HEK293 (cell line): ENCODE measurements around the gene TMX2.

Experiments
- CTCF ChIA-PET: fragments of 350-600 bp; formaldehyde crosslinking; extraction: SDS; loops from one replicate; lab custom pipeline; 2021; ENCODE audit warnings: antibody characterized with exemption; lab: Yijun Ruan, JAX
- POLR2A ChIA-PET: fragments of 300-600 bp; formaldehyde crosslinking; extraction: SDS; loops from one replicate; lab custom pipeline; 2020; ENCODE audit warnings: antibody characterized with exemption, inconsistent platforms; lab: Yijun Ruan, JAX
- H3K27ac ChIP-seq: fragments of 200-500 bp; sonication (Bioruptor generic); 2 replicates; pipeline ENCODE4 v1.5.1; 2014; ENCODE audit warnings: low read depth, low read length, control low read depth, inconsistent platforms; ENCODE audit errors: extremely low read depth
- H3K36me3 ChIP-seq, 2 experiments: fragments of 200-500 bp in 1 of 2; sonication (Bioruptor generic) in 1 of 2; 1 replicate in 1 of 2; 2 replicates in 1 of 2; pipeline ENCODE4 v1.5.1; 2014 to 2017; ENCODE audit warnings: inconsistent platforms in 2 of 2, low read length in 2 of 2; ENCODE audit not compliant: control insufficient read depth in 2 of 2, insufficient read depth in 1 of 2
- H3K4me1 ChIP-seq: fragments of 200-500 bp; sonication (Bioruptor generic); 2 replicates; pipeline ENCODE4 v1.5.1; 2014; ENCODE audit warnings: mild to moderate bottlenecking, low read length, inconsistent platforms; ENCODE audit not compliant: control insufficient read depth, insufficient read depth
- H3K4me3 ChIP-seq: 2 replicates; pipeline ENCODE4 v1.5.1; 2011; ENCODE audit warnings: low read depth, mild to moderate bottlenecking, control low read depth, low read length, moderate library complexity
- H3K9me3 ChIP-seq: fragments of 200-500 bp; sonication (Bioruptor generic); 2 replicates; pipeline ENCODE4 v1.5.1; 2014; ENCODE audit warnings: low read depth, low read length, inconsistent platforms; ENCODE audit not compliant: control insufficient read depth, insufficient read depth
- HOXC10 ChIP-seq: sonication (generic); formaldehyde crosslinking; IDR thresholded peaks from 2 replicates; pipeline ENCODE4 v1.8.1; 2023; ENCODE audit warnings: mild to moderate bottlenecking, missing genetic modification reagents
- KLF10 ChIP-seq: fragments of 450-650 bp; IDR thresholded peaks from 2 replicates; pipeline ENCODE4 v1.5.1; 2018; ENCODE audit warnings: missing biosample characterization, mild to moderate bottlenecking, missing genetic modification characterization
- KLF8 ChIP-seq: fragments of 450-650 bp; formaldehyde crosslinking; IDR thresholded peaks from 2 replicates; pipeline ENCODE4 v1.5.1; 2016; ENCODE audit warnings: missing biosample characterization, missing genetic modification characterization
- REPIN1 ChIP-seq: fragments of 450-650 bp; formaldehyde crosslinking; IDR thresholded peaks from 2 replicates; pipeline ENCODE4 v1.5.1; 2017; ENCODE audit warnings: missing biosample characterization, missing genetic modification characterization, low read depth
- SCRT2 ChIP-seq: fragments of 450-650 bp; formaldehyde crosslinking; IDR thresholded peaks from 2 replicates; pipeline ENCODE4 v1.5.1; 2016; ENCODE audit warnings: missing biosample characterization, missing genetic modification characterization
- SETDB1 ChIP-seq: IDR thresholded peaks from one replicate; pipeline ENCODE4 v1.6.1; 2017; ENCODE audit warnings: mild to moderate bottlenecking, low read length, moderate library complexity, mixed read lengths; ENCODE audit not compliant: insufficient read length
- ZFP41 ChIP-seq: fragments of 450-650 bp; formaldehyde crosslinking; IDR thresholded peaks from 2 replicates; pipeline ENCODE4 v1.5.1; 2016; ENCODE audit warnings: missing biosample characterization, missing genetic modification characterization, borderline replicate concordance
- ZNF202 ChIP-seq: fragments of 450-650 bp; formaldehyde crosslinking; IDR thresholded peaks from 2 replicates; pipeline ENCODE4 v1.5.1; 2016; ENCODE audit warnings: missing biosample characterization, missing genetic modification characterization, borderline replicate concordance
- ZNF214 ChIP-seq: fragments of 450-650 bp; formaldehyde crosslinking; IDR thresholded peaks from 2 replicates; pipeline ENCODE4 v1.5.1; 2017; ENCODE audit warnings: missing biosample characterization, mild to moderate bottlenecking, missing genetic modification characterization, borderline replicate concordance
- ZNF311 ChIP-seq: fragments of 450-650 bp; formaldehyde crosslinking; IDR thresholded peaks from 2 replicates; pipeline ENCODE4 v1.5.1; 2017; ENCODE audit warnings: missing biosample characterization, missing genetic modification characterization, borderline replicate concordance
- ZNF350 ChIP-seq: fragments of 450-650 bp; formaldehyde crosslinking; IDR thresholded peaks from 2 replicates; pipeline ENCODE4 v1.5.0; 2017; ENCODE audit warnings: missing biosample characterization, mild to moderate bottlenecking, missing genetic modification characterization
- ZNF366 ChIP-seq: fragments of 450-650 bp; formaldehyde crosslinking; conservative IDR thresholded peaks from 2 replicates; pipeline ENCODE4 v1.5.1; 2016; ENCODE audit warnings: missing biosample characterization, missing genetic modification characterization
- ZNF416 ChIP-seq: fragments of 450-650 bp; formaldehyde crosslinking; IDR thresholded peaks from 2 replicates; pipeline ENCODE4 v1.5.1; 2016; ENCODE audit warnings: missing biosample characterization, missing genetic modification characterization
- ZNF473 ChIP-seq: fragments of 450-650 bp; formaldehyde crosslinking; IDR thresholded peaks from 2 replicates; pipeline ENCODE4 v1.5.1; 2017; ENCODE audit warnings: missing biosample characterization, missing genetic modification characterization
- ZNF48 ChIP-seq: fragments of 450-650 bp; formaldehyde crosslinking; IDR thresholded peaks from 2 replicates; pipeline ENCODE4 v1.5.1; 2016; ENCODE audit warnings: missing biosample characterization, missing genetic modification characterization
- ZNF514 ChIP-seq: fragments of 450-650 bp; formaldehyde crosslinking; IDR thresholded peaks from 2 replicates; pipeline ENCODE4 v1.5.1; 2016; ENCODE audit warnings: missing biosample characterization, missing genetic modification characterization
- ZNF518A ChIP-seq: fragments of 450-650 bp; formaldehyde crosslinking; conservative IDR thresholded peaks from 2 replicates; pipeline ENCODE4 v1.5.1; 2016; ENCODE audit warnings: low read depth, missing biosample characterization, missing genetic modification characterization
- ZNF585B ChIP-seq: fragments of 450-650 bp; formaldehyde crosslinking; IDR thresholded peaks from 2 replicates; pipeline ENCODE4 v1.5.1; 2016; ENCODE audit warnings: missing biosample characterization, missing genetic modification characterization
- ZNF596 ChIP-seq: fragments of 450-650 bp; IDR thresholded peaks from 2 replicates; pipeline ENCODE4 v1.5.0; 2018; ENCODE audit warnings: missing biosample characterization, mild to moderate bottlenecking, missing genetic modification characterization, moderate library complexity
- ZNF670 ChIP-seq: fragments of 450-650 bp; formaldehyde crosslinking; IDR thresholded peaks from 2 replicates; pipeline ENCODE4 v1.5.1; 2016; ENCODE audit warnings: missing biosample characterization, missing genetic modification characterization, low read depth
- ZNF692 ChIP-seq: fragments of 450-650 bp; formaldehyde crosslinking; IDR thresholded peaks from 2 replicates; pipeline ENCODE4 v1.5.1; 2016; ENCODE audit warnings: missing biosample characterization, missing genetic modification characterization
- ZNF707 ChIP-seq: fragments of 450-650 bp; formaldehyde crosslinking; IDR thresholded peaks from 2 replicates; pipeline ENCODE4 v1.5.1; 2016; ENCODE audit warnings: missing biosample characterization, missing genetic modification characterization
- ZNF791 ChIP-seq: fragments of 450-650 bp; formaldehyde crosslinking; IDR thresholded peaks from 2 replicates; pipeline ENCODE4 v1.5.1; 2016; ENCODE audit warnings: missing biosample characterization, missing genetic modification characterization

TMX2 gene

GRCh38 chr11:57744357-57744756 lies 32.0 kb downstream of the TMX2 start:
- no peak for TF ChIP-seq ZNF670 (tag by site-specific recombination)
- no peak for TF ChIP-seq ZNF473 (tag by site-specific recombination)
- TF ChIP-seq ZNF707 (tag by site-specific recombination), result no peak
- no peak for TF ChIP-seq KLF8 (tag by site-specific recombination)
- TF ChIP-seq ZNF416 (tag by site-specific recombination), result no peak
- TF ChIP-seq ZNF311 (tag by site-specific recombination), result no peak
- TF ChIP-seq ZNF202, result no peak
- no peak for TF ChIP-seq ZNF692 (tag by site-specific recombination)
- no peak for TF ChIP-seq ZNF350
- TF ChIP-seq ZNF366 (tag by site-specific recombination), result no peak
- no peak for TF ChIP-seq HOXC10
- TF ChIP-seq ZNF48 (tag by site-specific recombination), result no peak
- TF ChIP-seq ZNF518A, result no peak
- no peak for TF ChIP-seq REPIN1
- no peak for TF ChIP-seq ZNF596
- TF ChIP-seq ZNF791 (tag by site-specific recombination), result no peak
- TF ChIP-seq ZNF214 (tag by site-specific recombination), result no peak
- no peak for TF ChIP-seq SETDB1
- TF ChIP-seq ZNF585B (tag by site-specific recombination), result no peak
- no peak for TF ChIP-seq ZFP41 (tag by site-specific recombination)
- Histone ChIP-seq H3K27ac (no peak overlapping the region), H3K9me3 (no peaks in the 10 kb centered on the region), H3K4me3 (no peak overlapping the region), H3K36me3 (peaks cover 8 to 51% of the 10 kb centered on the region in 2 experiments), H3K4me1 (no peaks in the 10 kb centered on the region)
- ChIA-PET POLR2A (interaction anchor here (0.9 to 1.2 kb wide), 3 partner anchors 9 to 32 kb away, joined by 3 to 4 read pairs (median 3); partner anchors contain the start of genes MED19 and TMX2), CTCF (interaction anchor here (0.9 kb wide), 1 partner anchor 56 kb away, joined by 7 read pairs; no protein-coding TSS in a partner anchor)

DNA sequence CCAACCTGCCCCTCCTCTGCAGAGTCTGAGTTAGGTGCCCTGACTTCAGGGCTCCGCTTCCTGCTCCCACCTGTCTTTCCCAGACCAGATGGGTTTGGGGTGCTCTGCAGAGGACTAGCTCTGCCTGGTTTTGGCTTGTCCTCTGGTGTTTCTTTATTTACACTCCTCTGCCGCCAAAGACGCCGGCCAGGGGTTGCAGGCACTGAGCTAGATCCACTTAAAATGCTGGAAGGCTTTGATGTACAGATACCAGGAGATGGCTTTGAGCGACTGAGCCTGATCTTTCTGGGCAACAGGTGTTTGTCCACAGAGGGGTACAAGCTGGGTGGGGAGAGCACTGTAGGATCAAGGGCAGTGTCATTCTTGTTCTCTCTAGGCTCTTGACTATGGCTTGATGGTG lies 32.8 kb downstream of the TMX2 start:
- no peak overlapping the region for H3K27ac ChIP-seq
- CTCF ChIA-PET, result no interaction called here
- no peaks in the 10 kb centered on the region for H3K9me3 ChIP-seq
- no peak overlapping the region for H3K4me3 ChIP-seq
- peaks cover 8 to 43% of the 10 kb centered on the region in 2 experiments for H3K36me3 ChIP-seq
- POLR2A ChIA-PET, result interaction anchor here (0.9 to 1.9 kb wide), 4 partner anchors 10 to 56 kb away, joined by 3 to 5 read pairs (median 4); partner anchors contain the start of gene CTNND1
- TF ChIP-seq SCRT2 (tag by site-specific recombination), result peak; percentile 62
- no peak for TF ChIP-seq KLF10 (tag by site-specific recombination)
- TF ChIP-seq ZNF514 (tag by site-specific recombination), result no peak
- H3K4me1 ChIP-seq, result no peaks in the 10 kb centered on the region
